Endodermal cell (in vitro differentiated cells): ENCODE results near the gene NDUFS6. TPM values are rescaled to one million over a fixed set of nuclear protein-coding genes. Genes with fewer than 3 reads are reported as not detected.
"Not testable (repeated sequence)": the region's sequence is repeated elsewhere in the genome, so short reads cannot be mapped to it uniquely, and the experiment has no call there.

Experiments
- DNase-seq: peaks from one replicate; pipeline ENCODE4 v3.0.0-alpha.2; 2017
- H3K27ac ChIP-seq: 2 replicates; pipeline ENCODE4 v1.5.1; 2013; ENCODE audit warnings: mild to moderate bottlenecking, low read depth, low read length, moderate library complexity
- H3K27me3 ChIP-seq: 2 replicates; pipeline ENCODE4 v1.6.1; 2013; ENCODE audit warnings: mild to moderate bottlenecking, low read length, moderate library complexity; ENCODE audit not compliant: insufficient read depth, control insufficient read depth, poor library complexity, severe bottlenecking
- H3K36me3 ChIP-seq: 2 replicates; pipeline ENCODE4 v1.7.0; 2013; ENCODE audit warnings: mild to moderate bottlenecking, low read length, moderate library complexity; ENCODE audit not compliant: control insufficient read depth, insufficient read depth
- H3K4me1 ChIP-seq: one replicate; pipeline ENCODE4 v1.7.0; 2013; ENCODE audit warnings: low read length; ENCODE audit not compliant: control insufficient read depth, insufficient read depth
- H3K4me3 ChIP-seq: 2 replicates; pipeline ENCODE4 v1.5.1; 2013; ENCODE audit warnings: mild to moderate bottlenecking, low read length, moderate library complexity
- H3K9ac ChIP-seq: 2 replicates; pipeline ENCODE4 v1.6.1; 2013; ENCODE audit warnings: mild to moderate bottlenecking, low read length, moderate library complexity; ENCODE audit not compliant: poor library complexity, severe bottlenecking; ENCODE audit errors: extremely low read depth
- H3K9me3 ChIP-seq: 2 replicates; pipeline ENCODE4 v1.6.1; 2013; ENCODE audit warnings: mild to moderate bottlenecking, low read length, moderate library complexity; ENCODE audit not compliant: control insufficient read depth
- H3K27ac Mint-ChIP-seq: 2 replicates; pipeline ENCODE4 v1.8.0; 2020; ENCODE audit warnings: mixed read lengths
- H3K27me3 Mint-ChIP-seq: 2 replicates; pipeline ENCODE4 v1.8.0; 2021; ENCODE audit warnings: mild to moderate bottlenecking, mixed read lengths; ENCODE audit not compliant: insufficient read depth
- H3K36me3 Mint-ChIP-seq: 2 replicates; pipeline ENCODE4 v1.8.0; 2020; ENCODE audit warnings: low read depth, mixed read lengths
- H3K4me1 Mint-ChIP-seq: 2 replicates; pipeline ENCODE4 v1.8.0; 2020; ENCODE audit warnings: mixed read lengths
- H3K4me3 Mint-ChIP-seq: 2 replicates; pipeline ENCODE4 v1.8.0; 2020; ENCODE audit warnings: mild to moderate bottlenecking, moderate library complexity, mixed read lengths
- H3K9me3 Mint-ChIP-seq: 2 replicates; pipeline ENCODE4 v1.8.0; 2020; ENCODE audit warnings: mild to moderate bottlenecking, mixed read lengths
- CTCF ChIP-seq: fragments of 200-600 bp; sonication (generic); conservative IDR thresholded peaks from 2 replicates; pipeline ENCODE4 v1.5.0; 2021; ENCODE audit warnings: antibody characterized with exemption, mild to moderate bottlenecking
- WGBS, 2 experiments: methylation state at CpG; one replicate each; pipeline versions ENCODE4 v1.1.5 to v1.1.7; 2013; ENCODE audit warnings: missing lambda C conversion rate in 2 of 2, mixed read lengths in 1 of 2; ENCODE audit not compliant: insufficient coverage in 1 of 2, insufficient read length in 1 of 2; 5-methylcytosine and 5-hydroxymethylcytosine counted together
- total RNA-seq, 2 donors: library from RNA; stranded (reverse); fragmentation: NEBNext Ultra II Directional in 1 of 2; extraction: Animal tissue kit (Norgen Biotek cat#: 25700) in 1 of 2; gene quantifications; 2 replicates in 1 of 2; 3 replicates in 1 of 2; pipeline ENCODE4 v1.2.1, GENCODE V29; 2021

The NDUFS6 gene
- total RNA-seq, 2 donors from 2014 or later: 47.9 to 65.2 TPM

- 94 to 97% methylated on average over 10 to 11 of the region's 11 CpGs for WGBS, 2 experiments
- no peak overlapping the region for H3K27ac Mint-ChIP-seq
Measured at GRCh38 chr5:1797855-1798254, 3.4 kb upstream of the NDUFS6 start.

GRCh38 chr5:1798589-1798988 lies 2.6 kb upstream of the NDUFS6 start:
- H3K4me1 Mint-ChIP-seq, H3K27me3 ChIP-seq, H3K27me3 Mint-ChIP-seq, H3K27ac ChIP-seq, DNase-seq, H3K9me3 ChIP-seq, H3K9me3 Mint-ChIP-seq, H3K4me1 ChIP-seq: not testable (repeated sequence)
- Mint-ChIP-seq H3K4me3 (peak overlapping the region; percentile 78), H3K27ac (peak overlapping the region; percentile 35), H3K36me3 (peaks cover 28% of the 10 kb centered on the region)
- H3K4me3 ChIP-seq: peak overlapping the region; percentile 86
- H3K36me3 ChIP-seq: peaks cover 32% of the 10 kb centered on the region
- WGBS, 2 experiments: 86 to 95% methylated on average over 6 to 16 of the region's 16 CpGs
- peak overlapping the region; percentile 57 for H3K9ac ChIP-seq

More at GRCh38 chr5:1797855-1798254, 3.4 kb upstream of the NDUFS6 start:
- H3K27me3 Mint-ChIP-seq: no peaks in the 10 kb centered on the region
- peaks cover 24% of the 10 kb centered on the region for H3K36me3 ChIP-seq
- no peak overlapping the region for H3K9ac ChIP-seq
- no peak overlapping the region for H3K27ac ChIP-seq
- no peak overlapping the region for H3K4me3 ChIP-seq
- no peak for TF ChIP-seq CTCF
- H3K9me3 ChIP-seq: no peaks in the 10 kb centered on the region
- H3K4me1 ChIP-seq: no peaks in the 10 kb centered on the region
- H3K4me1 Mint-ChIP-seq: peaks cover 9% of the 10 kb centered on the region
- no peak for DNase-seq
- H3K27me3 ChIP-seq: no peaks in the 10 kb centered on the region
- peak overlapping the region; percentile 78 for H3K4me3 Mint-ChIP-seq
- H3K9me3 Mint-ChIP-seq: no peaks in the 10 kb centered on the region
- peaks cover 22% of the 10 kb centered on the region for H3K36me3 Mint-ChIP-seq

GRCh38 chr5:1799110-1799601 lies 2.1 kb upstream of the NDUFS6 start:
- Histone ChIP-seq H3K27ac (no peak overlapping the region), H3K9me3 (no peaks in the 10 kb centered on the region), H3K27me3 (no peaks in the 10 kb centered on the region), H3K4me1 (no peaks in the 10 kb centered on the region), H3K4me3 (peak overlapping the region; percentile 86), H3K36me3 (peaks cover 37% of the 10 kb centered on the region), H3K9ac (peak overlapping the region; percentile 57)
- no peak for DNase-seq
- H3K27me3 Mint-ChIP-seq: no peaks in the 10 kb centered on the region
- H3K9me3 Mint-ChIP-seq: no peaks in the 10 kb centered on the region
- WGBS, 2 experiments: 0 to 1% methylated on average over 16 to 35 of the region's 35 CpGs
- H3K4me3 Mint-ChIP-seq: peak overlapping the region; percentile 78
- peak overlapping the region; percentile 35 for H3K27ac Mint-ChIP-seq
- no peak for TF ChIP-seq CTCF
- H3K4me1 Mint-ChIP-seq: peaks cover 9% of the 10 kb centered on the region
- H3K36me3 Mint-ChIP-seq: peaks cover 33% of the 10 kb centered on the region
